Transverse colon (tissue), 4 donors: Measurements from ENCODE around the gene SELL. TPM values are rescaled to one million over a fixed set of nuclear protein-coding genes. Genes with fewer than 3 reads are reported as not detected.

Source experiments
- DNase-seq: peaks from one replicate; pipeline ENCODE4 v3.0.0-alpha.2; 2019
- H3K27ac ChIP-seq, 4 donors: fragments of 200-600 bp; sonication (generic); 2 replicates each; pipeline ENCODE4 v1.5.1; 2016 to 2018; ENCODE audit warnings: inconsistent platforms in 4 of 4
- H3K27me3 ChIP-seq: fragments of 200-600 bp; sonication (generic); 2 replicates; pipeline ENCODE4 v1.5.1; 2017; ENCODE audit warnings: inconsistent platforms
- H3K36me3 ChIP-seq, 4 donors: fragments of 200-600 bp; sonication (generic); 2 replicates each; pipeline ENCODE4 v1.5.1; 2017 to 2019; ENCODE audit warnings: inconsistent platforms in 4 of 4
- H3K4me1 ChIP-seq, 4 donors: fragments of 200-600 bp; sonication (generic); 2 replicates each; pipeline ENCODE4 v1.5.1; 2017 to 2020; ENCODE audit warnings: inconsistent platforms in 4 of 4
- H3K4me3 ChIP-seq, 4 donors: fragments of 200-600 bp; sonication (generic); 1 replicate in 1 of 4; 2 replicates in 3 of 4; pipeline versions ENCODE4 v1.5.1 to v1.6.1; 2017 to 2019; ENCODE audit warnings: inconsistent platforms in 4 of 4
- H3K9me3 ChIP-seq, 2 donors: fragments of 200-600 bp; sonication (generic); 2 replicates each; pipeline ENCODE4 v1.5.1; 2017 to 2019; ENCODE audit warnings: inconsistent platforms in 2 of 2
- EP300 ChIP-seq: sonication (generic); formaldehyde crosslinking; IDR thresholded peaks from one replicate; pipeline ENCODE4 v1.6.1; 2017; ENCODE audit warnings: antibody characterized with exemption, low read depth
- POLR2A ChIP-seq: fragments of 450-650 bp; IDR thresholded peaks from one replicate; pipeline ENCODE4 v1.6.1; 2016; ENCODE audit warnings: antibody characterized with exemption, mild to moderate bottlenecking, moderate library complexity
- POLR2AphosphoS5 ChIP-seq, 3 donors: sonication (generic); formaldehyde crosslinking; IDR thresholded peaks; one replicate each; pipeline ENCODE4 v1.6.1; 2016; ENCODE audit warnings: antibody characterized with exemption in 3 of 3
- WGBS, 2 donors: methylation state at CpG; one replicate each; pipeline ENCODE4 v1.1.5; 2018; ENCODE audit warnings: low coverage in 1 of 2; 5-methylcytosine and 5-hydroxymethylcytosine counted together
- in situ Hi-C, 4 donors: fragments of 200-750 bp; cut with MboI; loops; one replicate each; pipeline versions ENCODE4 v1.15.0 to v1.15.1; 2017; ENCODE audit warnings: low sequenced_read_pairs in 3 of 4, low pct_ligation_motif_present in 1 of 4, low pct_unique_long_range_greater_than_20kb in 1 of 4
- intact Hi-C: fragments of 100-400 bp; cut with DNase I; formaldehyde crosslinking; loops from one replicate; pipeline ENCODE4 v1.15.1; 2023; ENCODE audit warnings: low total_unique reads
- total RNA-seq, 4 donors: library from RNA; depleted of rRNA; stranded (reverse); fragments of >200 nt; gene quantifications; one replicate each; pipeline ENCODE4 v1.1.0, GENCODE V29; 2016
- TF ChIP-seq, protein P1 (sequence below), 5 experiments: fragments of 200-600 bp in 3 of 5; fragments of 450-650 bp in 2 of 5; sonication (generic) in 3 of 5; IDR thresholded peaks; 1 replicate in 2 of 5; 2 replicates in 3 of 5; pipeline ENCODE4 v1.5.1; 2016 to 2017; ENCODE audit warnings: antibody characterized with exemption in 5 of 5, inconsistent platforms in 3 of 5, mild to moderate bottlenecking in 2 of 5, moderate library complexity in 1 of 5

The SELL gene
- total RNA-seq, 4 donors from 2014 or later, result 0.55 to 6.4 (median 2.9) TPM; not detected in 1

- 66 to 75% methylated on average over 3 of the region's 3 CpGs for WGBS, 2 donors
- H3K36me3 ChIP-seq, result no peaks in the 10 kb centered on the region
- peaks cover 0 to 10% (median 0%) of the 10 kb centered on the region in 4 donors for H3K4me1 ChIP-seq
- no peaks in the 10 kb centered on the region for H3K9me3 ChIP-seq
- DNase-seq, result no peak
- intact Hi-C loops (no loop called here), in situ Hi-C loops (no loop called here)
- H3K27me3 ChIP-seq, result no peaks in the 10 kb centered on the region
- no peak overlapping the region for H3K27ac ChIP-seq
- no peak overlapping the region for H3K4me3 ChIP-seq
- no peak for TF ChIP-seq EP300
- no peak for TF ChIP-seq POLR2A
- TF ChIP-seq, protein P1, sequence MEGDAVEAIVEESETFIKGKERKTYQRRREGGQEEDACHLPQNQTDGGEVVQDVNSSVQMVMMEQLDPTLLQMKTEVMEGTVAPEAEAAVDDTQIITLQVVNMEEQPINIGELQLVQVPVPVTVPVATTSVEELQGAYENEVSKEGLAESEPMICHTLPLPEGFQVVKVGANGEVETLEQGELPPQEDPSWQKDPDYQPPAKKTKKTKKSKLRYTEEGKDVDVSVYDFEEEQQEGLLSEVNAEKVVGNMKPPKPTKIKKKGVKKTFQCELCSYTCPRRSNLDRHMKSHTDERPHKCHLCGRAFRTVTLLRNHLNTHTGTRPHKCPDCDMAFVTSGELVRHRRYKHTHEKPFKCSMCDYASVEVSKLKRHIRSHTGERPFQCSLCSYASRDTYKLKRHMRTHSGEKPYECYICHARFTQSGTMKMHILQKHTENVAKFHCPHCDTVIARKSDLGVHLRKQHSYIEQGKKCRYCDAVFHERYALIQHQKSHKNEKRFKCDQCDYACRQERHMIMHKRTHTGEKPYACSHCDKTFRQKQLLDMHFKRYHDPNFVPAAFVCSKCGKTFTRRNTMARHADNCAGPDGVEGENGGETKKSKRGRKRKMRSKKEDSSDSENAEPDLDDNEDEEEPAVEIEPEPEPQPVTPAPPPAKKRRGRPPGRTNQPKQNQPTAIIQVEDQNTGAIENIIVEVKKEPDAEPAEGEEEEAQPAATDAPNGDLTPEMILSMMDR (IDR thresholded peaks at IDR 0.05), result no peak
- TF ChIP-seq POLR2AphosphoS5 (IDR thresholded peaks at IDR 0.05), result no peak
Observed at GRCh38 chr1:169696273-169697100, 14.9 kb downstream of the SELL start.

- WGBS, 2 donors, result 41 to 63% methylated on average over 5 of the region's 5 CpGs
- Histone ChIP-seq H3K4me1 (peaks cover 0 to 10% (median 0%) of the 10 kb centered on the region in 4 donors), H3K4me3 (no peak overlapping the region), H3K27me3 (no peaks in the 10 kb centered on the region), H3K27ac (no peak overlapping the region), H3K9me3 (no peaks in the 10 kb centered on the region), H3K36me3 (no peaks in the 10 kb centered on the region)
- TF ChIP-seq POLR2A (no peak), POLR2AphosphoS5 (IDR thresholded peaks at IDR 0.05) (no peak), EP300 (no peak)
- TF ChIP-seq, protein P1 (IDR thresholded peaks at IDR 0.05), result no peak
- DNase-seq, result no peak
- in situ Hi-C loops (no loop called here), intact Hi-C loops (no loop called here)
Observed at GRCh38 chr1:169694304-169695075, 16.9 kb downstream of the SELL start.

DNA sequence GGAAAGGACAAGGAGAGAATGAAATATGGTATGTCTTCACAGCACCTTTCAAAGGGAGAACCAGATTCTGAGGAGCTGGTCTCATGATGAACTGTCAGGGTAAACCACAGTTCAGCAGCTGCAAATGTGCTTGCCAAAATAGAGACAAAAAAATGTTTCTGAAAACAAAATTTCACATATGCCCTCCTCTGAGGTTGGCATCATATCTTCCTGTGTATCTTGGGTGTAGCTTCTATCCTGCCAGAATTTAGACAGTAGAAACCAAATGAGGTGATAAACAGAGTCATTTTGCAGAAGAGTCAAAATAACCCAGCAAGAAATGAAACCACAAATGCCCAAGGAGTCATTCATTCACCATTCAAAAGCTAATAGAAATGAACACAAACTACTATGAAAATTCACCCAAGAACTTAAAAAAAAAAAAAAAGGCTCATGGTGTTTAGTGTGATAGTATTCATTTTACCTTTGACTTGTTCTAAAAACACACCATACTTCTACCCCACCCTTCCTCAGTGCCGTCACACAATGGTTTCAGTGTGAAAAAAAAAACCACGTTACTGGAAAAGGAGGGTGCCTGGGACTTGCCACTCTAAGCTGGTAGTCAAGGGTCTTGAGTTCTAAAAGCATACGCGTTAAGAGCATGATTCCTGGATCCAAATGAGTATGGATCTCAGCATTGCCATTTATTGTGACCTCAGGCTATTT, 18.5 kb downstream of the SELL start:
- in situ Hi-C loops, result no loop called here
- WGBS, 2 donors, result 60 to 69% methylated on average over 4 of the region's 4 CpGs
- DNase-seq, result no peak

More for the DNA sequence above, 18.5 kb downstream of the SELL start:
- no peaks in the 10 kb centered on the region for H3K27me3 ChIP-seq
- H3K36me3 ChIP-seq, result no peaks in the 10 kb centered on the region
- intact Hi-C loops, result no loop called here
- TF ChIP-seq POLR2A, result no peak
- no peak for TF ChIP-seq POLR2AphosphoS5 (IDR thresholded peaks at IDR 0.05)
- TF ChIP-seq, protein P1 (IDR thresholded peaks at IDR 0.05), result no peak
- no peak for TF ChIP-seq EP300
- no peak overlapping the region for H3K4me3 ChIP-seq
- no peaks in the 10 kb centered on the region for H3K9me3 ChIP-seq
- peaks cover 0 to 10% (median 0%) of the 10 kb centered on the region in 4 donors for H3K4me1 ChIP-seq
- H3K27ac ChIP-seq, result no peak overlapping the region
